Right atrium auricular region (tissue), 2 donors: ENCODE measurements around the gene GALNT13. TPM values are rescaled to one million over a fixed set of nuclear protein-coding genes. Genes with fewer than 3 reads are reported as not detected.

Experiments used
- DNase-seq: peaks from one replicate; pipeline ENCODE4 v3.0.0-alpha.2; 2019; ENCODE audit warnings: low spot score
- H3K27ac ChIP-seq, 2 donors: fragments of 200-600 bp; sonication (generic); 1 replicate in 1 of 2; 2 replicates in 1 of 2; pipeline ENCODE4 v1.5.1; 2016 to 2019
- H3K27me3 ChIP-seq, 2 donors: fragments of 200-600 bp; sonication (generic); one replicate each; pipeline versions ENCODE4 v1.5.1 to v1.6.0; 2017 to 2019
- H3K36me3 ChIP-seq: fragments of 200-600 bp; sonication (generic); one replicate; pipeline ENCODE4 v1.5.1; 2016
- H3K4me1 ChIP-seq, 2 donors: fragments of 200-600 bp; sonication (generic); one replicate each; pipeline versions ENCODE4 v1.5.1 to v1.6.0; 2017 to 2019
- H3K4me3 ChIP-seq, 2 donors: fragments of 200-600 bp; sonication (generic); 1 replicate in 1 of 2; 2 replicates in 1 of 2; pipeline ENCODE4 v1.5.1; 2017 to 2019; ENCODE audit warnings: mild to moderate bottlenecking in 1 of 2, moderate library complexity in 1 of 2
- H3K9me3 ChIP-seq, 2 donors: fragments of 200-600 bp; sonication (generic); one replicate each; pipeline ENCODE4 v1.5.1; 2019
- CTCF ChIP-seq, 2 donors: fragments of 200-600 bp; sonication (generic); IDR thresholded peaks; one replicate each; pipeline ENCODE4 v1.5.1; 2019; ENCODE audit warnings: antibody characterized with exemption in 2 of 2
- total RNA-seq, 2 donors: library from RNA; depleted of rRNA; stranded (reverse); fragments of >200 nt; gene quantifications; one replicate each; pipeline ENCODE4 v1.1.0, GENCODE V29; 2016

GALNT13 gene
- total RNA-seq, 2 donors from 2014 or later = 0.55 to 2.2 TPM

DNA sequence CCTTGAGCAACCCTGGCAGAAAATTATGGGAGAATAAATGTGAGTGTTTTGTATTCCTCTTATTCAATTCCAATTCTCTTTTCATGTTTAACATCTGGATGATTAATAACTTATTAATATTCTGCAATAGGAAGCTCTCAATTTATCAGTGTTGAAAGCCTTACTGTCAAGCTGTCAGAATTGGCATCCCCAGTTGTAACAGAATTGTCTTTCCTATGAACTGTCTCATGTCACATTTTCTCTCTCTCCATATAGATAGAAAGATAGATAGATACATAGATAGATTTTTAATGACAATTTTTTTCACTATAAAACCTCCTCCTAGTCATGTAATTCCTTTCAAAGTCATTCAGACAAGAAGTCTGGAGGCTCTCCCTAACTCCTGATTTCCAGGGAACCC lies 331.5 kb downstream of the GALNT13 start:
- Histone ChIP-seq H3K27ac (no peak overlapping the region), H3K4me1 (no peaks in the 10 kb centered on the region), H3K9me3 (no peaks in the 10 kb centered on the region), H3K36me3 (no peaks in the 10 kb centered on the region), H3K4me3 (no peak overlapping the region), H3K27me3 (no peaks in the 10 kb centered on the region)
- no peak for TF ChIP-seq CTCF (IDR thresholded peaks at IDR 0.05)
- DNase-seq = no peak

DNA sequence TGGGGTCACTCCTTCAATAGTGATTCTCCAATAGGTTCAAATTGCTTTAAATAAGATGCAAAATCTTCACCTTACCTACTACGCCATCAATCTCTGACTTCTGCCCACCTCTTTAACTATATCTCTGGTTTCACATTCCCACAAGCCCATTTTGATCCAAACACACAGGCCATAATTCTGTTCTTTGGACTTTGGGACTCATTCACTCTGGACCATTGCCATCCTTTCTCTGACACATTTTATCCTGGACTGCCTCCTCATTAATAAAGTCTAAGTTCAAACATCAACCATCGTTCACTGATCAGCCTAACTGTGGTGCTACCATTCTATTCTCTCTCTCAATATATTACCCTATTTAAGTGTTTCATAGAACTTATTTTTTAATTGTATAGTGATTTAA lies 332.2 kb downstream of the GALNT13 start:
- Histone ChIP-seq H3K4me3 (no peak overlapping the region), H3K4me1 (no peaks in the 10 kb centered on the region), H3K27me3 (no peaks in the 10 kb centered on the region), H3K36me3 (no peaks in the 10 kb centered on the region), H3K9me3 (no peaks in the 10 kb centered on the region), H3K27ac (no peak overlapping the region)
- TF ChIP-seq CTCF (IDR thresholded peaks at IDR 0.05) = no peak
- no peak for DNase-seq

- H3K27ac ChIP-seq = no peak overlapping the region
- no peaks in the 10 kb centered on the region for H3K4me1 ChIP-seq
- TF ChIP-seq CTCF (IDR thresholded peaks at IDR 0.05) = no peak
- H3K4me3 ChIP-seq = no peak overlapping the region
- no peak for DNase-seq
- H3K9me3 ChIP-seq = no peaks in the 10 kb centered on the region
- H3K36me3 ChIP-seq = no peaks in the 10 kb centered on the region
- H3K27me3 ChIP-seq = no peaks in the 10 kb centered on the region
These were observed 335.7 kb downstream of the GALNT13 start for GRCh38 chr2:154207288-154208047.

- Histone ChIP-seq H3K9me3 (no peaks in the 10 kb centered on the region), H3K27me3 (no peaks in the 10 kb centered on the region), H3K36me3 (no peaks in the 10 kb centered on the region), H3K27ac (no peak overlapping the region), H3K4me3 (no peak overlapping the region), H3K4me1 (no peaks in the 10 kb centered on the region)
- no peak for DNase-seq
- TF ChIP-seq CTCF (IDR thresholded peaks at IDR 0.05) = no peak
These were observed 352.0 kb downstream of the GALNT13 start for GRCh38 chr2:154223726-154224125.

DNA sequence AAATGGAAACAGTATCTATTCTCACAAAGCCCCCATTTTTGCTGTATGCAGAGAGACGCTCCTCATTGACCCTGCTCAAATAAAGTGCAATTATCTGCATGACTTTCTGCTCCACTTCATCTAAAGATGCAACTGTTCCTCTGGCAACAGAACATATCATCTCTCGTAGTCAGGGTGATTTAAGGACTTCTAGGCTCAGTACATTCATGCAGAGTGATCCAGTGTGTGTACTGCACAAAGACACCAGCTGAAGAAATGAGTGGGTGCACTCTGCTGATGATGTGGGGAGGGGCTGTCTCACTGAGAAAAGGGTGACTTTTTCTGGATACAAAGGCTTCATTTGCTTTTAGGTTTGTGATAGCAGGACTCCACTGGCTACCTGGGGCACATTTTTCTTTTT lies 355.2 kb downstream of the GALNT13 start:
- Histone ChIP-seq H3K4me1 (no peaks in the 10 kb centered on the region), H3K27ac (no peak overlapping the region), H3K4me3 (no peak overlapping the region), H3K36me3 (no peaks in the 10 kb centered on the region), H3K27me3 (no peaks in the 10 kb centered on the region), H3K9me3 (no peaks in the 10 kb centered on the region)
- no peak for DNase-seq
- no peak for TF ChIP-seq CTCF (IDR thresholded peaks at IDR 0.05)
